SK-N-SH (cell line): Measurements from ENCODE around the gene LMO7.

Experiments
- EZH2phosphoT487 ChIP-seq: fragments of 200-600 bp; sonication (generic); IDR thresholded peaks from 2 replicates; pipeline ENCODE4 v1.6.1; 2017; ENCODE audit warnings: low read depth, mixed run types, mild to moderate bottlenecking, antibody characterized with exemption, moderate library complexity, borderline replicate concordance
- FOSL2 ChIP-seq: IDR thresholded peaks from 2 replicates; pipeline ENCODE4 v1.4.0; 2012; ENCODE audit warnings: low read depth, mild to moderate bottlenecking, moderate library complexity, borderline replicate concordance
- FOXM1 ChIP-seq: IDR thresholded peaks from 2 replicates; pipeline ENCODE4 v1.4.0; 2012; ENCODE audit warnings: low read depth, mild to moderate bottlenecking
- JUND ChIP-seq: IDR thresholded peaks from 2 replicates; pipeline ENCODE4 v1.4.0; 2012
- MXI1 ChIP-seq: IDR thresholded peaks from 2 replicates; pipeline ENCODE4 v1.6.1; 2012; ENCODE audit warnings: mild to moderate bottlenecking, low read depth, low read length, improper control_type of control experiment
- NFIC ChIP-seq: IDR thresholded peaks from 2 replicates; pipeline ENCODE4 v1.4.0; 2012; ENCODE audit warnings: borderline replicate concordance
- NRF1 ChIP-seq: IDR thresholded peaks from 2 replicates; pipeline ENCODE4 v1.6.1; 2012; ENCODE audit warnings: low read depth, mild to moderate bottlenecking, low read length
- POLR2AphosphoS5 ChIP-seq: IDR thresholded peaks from 2 replicates; pipeline ENCODE4 v1.6.1; 2012; ENCODE audit warnings: low read depth, low read length
- SMC3 ChIP-seq: IDR thresholded peaks from 2 replicates; pipeline ENCODE4 v1.6.1; 2012; ENCODE audit warnings: low read depth, low read length, improper control_type of control experiment
- TAF1 ChIP-seq: IDR thresholded peaks from 2 replicates; pipeline ENCODE4 v1.6.1; 2012; ENCODE audit warnings: low read depth, mild to moderate bottlenecking, low read length, moderate library complexity, borderline replicate concordance
- TF ChIP-seq, protein P1 (sequence below): fragments of 200-600 bp; sonication (generic); IDR thresholded peaks from 2 replicates; pipeline ENCODE4 v1.6.1; 2017; ENCODE audit warnings: antibody characterized with exemption, mild to moderate bottlenecking, moderate library complexity
- TF ChIP-seq, protein P2 (sequence below): IDR thresholded peaks from 2 replicates; pipeline ENCODE4 v1.4.0; 2012; ENCODE audit warnings: low read depth, borderline replicate concordance
- TF ChIP-seq, protein P3 (sequence below): IDR thresholded peaks from 2 replicates; pipeline ENCODE4 v1.6.1; 2012; ENCODE audit warnings: mild to moderate bottlenecking, low read depth, low read length, moderate library complexity

DNA sequence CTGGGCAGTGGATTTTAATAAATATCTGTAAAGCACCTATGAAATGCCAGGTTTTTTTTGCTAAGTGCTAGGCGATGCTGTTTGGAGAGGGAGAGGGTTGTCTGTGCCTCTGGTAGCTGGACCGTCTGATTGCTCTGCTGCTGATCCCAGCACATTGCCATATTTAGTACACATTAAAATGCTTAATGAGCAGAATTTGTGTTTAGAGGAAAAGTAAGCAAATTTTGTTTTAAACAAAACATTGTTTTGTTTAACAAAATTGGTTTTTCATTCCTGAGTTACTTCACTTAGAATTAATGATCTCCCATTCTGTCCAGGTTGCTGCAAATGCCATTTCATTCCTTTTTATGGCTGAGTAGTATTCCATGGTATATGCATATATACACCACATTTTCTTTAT is 85.2 kb downstream of the LMO7 start:
- TF ChIP-seq JUND = no peak
- TF ChIP-seq POLR2AphosphoS5 = no peak
- TF ChIP-seq, protein P1, sequence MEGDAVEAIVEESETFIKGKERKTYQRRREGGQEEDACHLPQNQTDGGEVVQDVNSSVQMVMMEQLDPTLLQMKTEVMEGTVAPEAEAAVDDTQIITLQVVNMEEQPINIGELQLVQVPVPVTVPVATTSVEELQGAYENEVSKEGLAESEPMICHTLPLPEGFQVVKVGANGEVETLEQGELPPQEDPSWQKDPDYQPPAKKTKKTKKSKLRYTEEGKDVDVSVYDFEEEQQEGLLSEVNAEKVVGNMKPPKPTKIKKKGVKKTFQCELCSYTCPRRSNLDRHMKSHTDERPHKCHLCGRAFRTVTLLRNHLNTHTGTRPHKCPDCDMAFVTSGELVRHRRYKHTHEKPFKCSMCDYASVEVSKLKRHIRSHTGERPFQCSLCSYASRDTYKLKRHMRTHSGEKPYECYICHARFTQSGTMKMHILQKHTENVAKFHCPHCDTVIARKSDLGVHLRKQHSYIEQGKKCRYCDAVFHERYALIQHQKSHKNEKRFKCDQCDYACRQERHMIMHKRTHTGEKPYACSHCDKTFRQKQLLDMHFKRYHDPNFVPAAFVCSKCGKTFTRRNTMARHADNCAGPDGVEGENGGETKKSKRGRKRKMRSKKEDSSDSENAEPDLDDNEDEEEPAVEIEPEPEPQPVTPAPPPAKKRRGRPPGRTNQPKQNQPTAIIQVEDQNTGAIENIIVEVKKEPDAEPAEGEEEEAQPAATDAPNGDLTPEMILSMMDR = no peak
- TF ChIP-seq, protein P2, sequence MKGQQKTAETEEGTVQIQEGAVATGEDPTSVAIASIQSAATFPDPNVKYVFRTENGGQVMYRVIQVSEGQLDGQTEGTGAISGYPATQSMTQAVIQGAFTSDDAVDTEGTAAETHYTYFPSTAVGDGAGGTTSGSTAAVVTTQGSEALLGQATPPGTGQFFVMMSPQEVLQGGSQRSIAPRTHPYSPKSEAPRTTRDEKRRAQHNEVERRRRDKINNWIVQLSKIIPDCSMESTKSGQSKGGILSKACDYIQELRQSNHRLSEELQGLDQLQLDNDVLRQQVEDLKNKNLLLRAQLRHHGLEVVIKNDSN = no peak
- no peak for TF ChIP-seq NFIC
- no peak for TF ChIP-seq FOXM1
- TF ChIP-seq, protein P3, sequence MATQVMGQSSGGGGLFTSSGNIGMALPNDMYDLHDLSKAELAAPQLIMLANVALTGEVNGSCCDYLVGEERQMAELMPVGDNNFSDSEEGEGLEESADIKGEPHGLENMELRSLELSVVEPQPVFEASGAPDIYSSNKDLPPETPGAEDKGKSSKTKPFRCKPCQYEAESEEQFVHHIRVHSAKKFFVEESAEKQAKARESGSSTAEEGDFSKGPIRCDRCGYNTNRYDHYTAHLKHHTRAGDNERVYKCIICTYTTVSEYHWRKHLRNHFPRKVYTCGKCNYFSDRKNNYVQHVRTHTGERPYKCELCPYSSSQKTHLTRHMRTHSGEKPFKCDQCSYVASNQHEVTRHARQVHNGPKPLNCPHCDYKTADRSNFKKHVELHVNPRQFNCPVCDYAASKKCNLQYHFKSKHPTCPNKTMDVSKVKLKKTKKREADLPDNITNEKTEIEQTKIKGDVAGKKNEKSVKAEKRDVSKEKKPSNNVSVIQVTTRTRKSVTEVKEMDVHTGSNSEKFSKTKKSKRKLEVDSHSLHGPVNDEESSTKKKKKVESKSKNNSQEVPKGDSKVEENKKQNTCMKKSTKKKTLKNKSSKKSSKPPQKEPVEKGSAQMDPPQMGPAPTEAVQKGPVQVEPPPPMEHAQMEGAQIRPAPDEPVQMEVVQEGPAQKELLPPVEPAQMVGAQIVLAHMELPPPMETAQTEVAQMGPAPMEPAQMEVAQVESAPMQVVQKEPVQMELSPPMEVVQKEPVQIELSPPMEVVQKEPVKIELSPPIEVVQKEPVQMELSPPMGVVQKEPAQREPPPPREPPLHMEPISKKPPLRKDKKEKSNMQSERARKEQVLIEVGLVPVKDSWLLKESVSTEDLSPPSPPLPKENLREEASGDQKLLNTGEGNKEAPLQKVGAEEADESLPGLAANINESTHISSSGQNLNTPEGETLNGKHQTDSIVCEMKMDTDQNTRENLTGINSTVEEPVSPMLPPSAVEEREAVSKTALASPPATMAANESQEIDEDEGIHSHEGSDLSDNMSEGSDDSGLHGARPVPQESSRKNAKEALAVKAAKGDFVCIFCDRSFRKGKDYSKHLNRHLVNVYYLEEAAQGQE = no peak
- TF ChIP-seq TAF1 = no peak
- TF ChIP-seq SMC3 = no peak
- no peak for TF ChIP-seq FOSL2
- TF ChIP-seq MXI1 = no peak
- TF ChIP-seq EZH2phosphoT487 = no peak
- no peak for TF ChIP-seq NRF1
